Stomach smooth muscle (tissue), 2 donors: ENCODE measurements around the gene DDOST.

Source experiments
- H3K27ac ChIP-seq: one replicate; pipeline ENCODE4 v1.7.0; 2013; ENCODE audit warnings: mild to moderate bottlenecking, low read length, inconsistent platforms
- H3K27me3 ChIP-seq, 2 donors: one replicate each; pipeline ENCODE4 v1.7.0; 2013; ENCODE audit warnings: low read length in 2 of 2; ENCODE audit not compliant: insufficient read depth in 2 of 2, control insufficient read depth in 1 of 2
- H3K36me3 ChIP-seq, 2 donors: one replicate each; pipeline ENCODE4 v1.7.0; 2013; ENCODE audit warnings: low read length in 2 of 2; ENCODE audit not compliant: control insufficient read depth in 2 of 2, insufficient read depth in 2 of 2
- H3K4me1 ChIP-seq: one replicate; pipeline ENCODE4 v1.7.0; 2013; ENCODE audit warnings: low read length; ENCODE audit not compliant: control insufficient read depth, insufficient read depth
- H3K4me3 ChIP-seq, 2 donors: one replicate each; pipeline ENCODE4 v1.7.0; 2013; ENCODE audit warnings: low read length in 2 of 2
- H3K9ac ChIP-seq, 2 donors: one replicate each; pipeline ENCODE4 v1.7.0; 2013; ENCODE audit warnings: low read length in 2 of 2, mild to moderate bottlenecking in 1 of 2
- H3K9me3 ChIP-seq, 2 donors: one replicate each; pipeline ENCODE4 v1.7.0; 2013; ENCODE audit warnings: low read length in 2 of 2; ENCODE audit not compliant: control insufficient read depth in 2 of 2
- donor health status: healthy.
- donor health status: Pancreatic carcinoma.

Gene DDOST

GRCh38 chr1:20625176-20626097, 35.7 kb downstream of the DDOST start:
- no peak overlapping the region for H3K27ac ChIP-seq
- no peaks in the 10 kb centered on the region for H3K36me3 ChIP-seq
- peaks cover 0 to 3% of the 10 kb centered on the region in 2 donors for H3K9me3 ChIP-seq
- no peaks in the 10 kb centered on the region for H3K4me1 ChIP-seq
- H3K9ac ChIP-seq: no peak overlapping the region
- no peak overlapping the region for H3K4me3 ChIP-seq
- H3K27me3 ChIP-seq: peaks cover 0 to 5% of the 10 kb centered on the region in 2 donors

GRCh38 chr1:20624709-20625108, 36.5 kb downstream of the DDOST start:
- Histone ChIP-seq H3K36me3 (no peaks in the 10 kb centered on the region), H3K27me3 (peaks cover 0 to 5% of the 10 kb centered on the region in 2 donors), H3K9me3 (peaks cover 0 to 3% of the 10 kb centered on the region in 2 donors), H3K9ac (no peak overlapping the region), H3K4me1 (no peaks in the 10 kb centered on the region), H3K4me3 (no peak overlapping the region), H3K27ac (no peak overlapping the region)

GRCh38 chr1:20621012-20621411, 40.2 kb downstream of the DDOST start:
- H3K27me3 ChIP-seq: peaks cover 0 to 2% of the 10 kb centered on the region in 2 donors
- no peak overlapping the region for H3K9ac ChIP-seq
- H3K36me3 ChIP-seq: no peaks in the 10 kb centered on the region
- H3K27ac ChIP-seq: no peak overlapping the region
- peaks cover 7% of the 10 kb centered on the region for H3K4me1 ChIP-seq
- no peaks in the 10 kb centered on the region for H3K9me3 ChIP-seq
- H3K4me3 ChIP-seq: no peak overlapping the region

GRCh38 chr1:20619999-20620398, 41.2 kb downstream of the DDOST start:
- Histone ChIP-seq H3K4me1 (peaks cover 9% of the 10 kb centered on the region), H3K4me3 (no peak overlapping the region), H3K27me3 (peaks cover 0 to 2% of the 10 kb centered on the region in 2 donors), H3K9me3 (no peaks in the 10 kb centered on the region), H3K36me3 (no peaks in the 10 kb centered on the region), H3K9ac (no peak overlapping the region), H3K27ac (no peak overlapping the region)

GRCh38 chr1:20618550-20618949, 42.6 kb downstream of the DDOST start:
- H3K27ac ChIP-seq: no peak overlapping the region

GRCh38 chr1:20616847-20617487, 44.2 kb downstream of the DDOST start:
- no peak overlapping the region for H3K27ac ChIP-seq
- H3K9me3 ChIP-seq: no peaks in the 10 kb centered on the region
- H3K9ac ChIP-seq: no peak overlapping the region
- no peaks in the 10 kb centered on the region for H3K27me3 ChIP-seq
- H3K4me3 ChIP-seq: peak overlapping the region in 1 of 2 donors; percentile 35
- no peaks in the 10 kb centered on the region for H3K36me3 ChIP-seq
- H3K4me1 ChIP-seq: peaks cover 15% of the 10 kb centered on the region

More at GRCh38 chr1:20618550-20618949, 42.6 kb downstream of the DDOST start:
- Histone ChIP-seq H3K4me3 (no peak overlapping the region), H3K27me3 (no peaks in the 10 kb centered on the region), H3K4me1 (peaks cover 13% of the 10 kb centered on the region), H3K36me3 (no peaks in the 10 kb centered on the region), H3K9me3 (no peaks in the 10 kb centered on the region), H3K9ac (no peak overlapping the region)

GRCh38 chr1:20615946-20616846, 45.0 kb downstream of the DDOST start:
- Histone ChIP-seq H3K27ac (no peak overlapping the region), H3K9me3 (no peaks in the 10 kb centered on the region), H3K4me3 (peak overlapping the region in 1 of 2 donors; percentile 35), H3K36me3 (no peaks in the 10 kb centered on the region), H3K4me1 (peaks cover 15% of the 10 kb centered on the region), H3K27me3 (no peaks in the 10 kb centered on the region), H3K9ac (no peak overlapping the region)

GRCh38 chr1:20614131-20614579, 47.0 kb downstream of the DDOST start:
- Histone ChIP-seq H3K4me3 (no peak overlapping the region), H3K9ac (no peak overlapping the region), H3K27me3 (no peaks in the 10 kb centered on the region), H3K36me3 (no peaks in the 10 kb centered on the region), H3K9me3 (no peaks in the 10 kb centered on the region), H3K27ac (peak overlapping the region; percentile 41), H3K4me1 (peaks cover 15% of the 10 kb centered on the region)

GRCh38 chr1:20612221-20612746, 48.9 kb downstream of the DDOST start:
- no peaks in the 10 kb centered on the region for H3K27me3 ChIP-seq
- H3K9me3 ChIP-seq: no peaks in the 10 kb centered on the region
- H3K27ac ChIP-seq: no peak overlapping the region
- H3K4me3 ChIP-seq: no peak overlapping the region
- no peaks in the 10 kb centered on the region for H3K36me3 ChIP-seq
- peaks cover 15% of the 10 kb centered on the region for H3K4me1 ChIP-seq
- no peak overlapping the region for H3K9ac ChIP-seq

- no peaks in the 10 kb centered on the region for H3K36me3 ChIP-seq
- no peaks in the 10 kb centered on the region for H3K27me3 ChIP-seq
- H3K9ac ChIP-seq: no peak overlapping the region
- peaks cover 12% of the 10 kb centered on the region for H3K4me1 ChIP-seq
- H3K27ac ChIP-seq: no peak overlapping the region
- no peaks in the 10 kb centered on the region for H3K9me3 ChIP-seq
- no peak overlapping the region for H3K4me3 ChIP-seq
These were observed 49.5 kb downstream of the DDOST start for GRCh38 chr1:20611652-20612051.
